ENCODE results near the gene AGER.
"Not testable (repeated sequence)": the region's sequence is repeated elsewhere in the genome, so short reads cannot be mapped to it uniquely, and the experiment has no call there.

The AGER gene

GRCh38 chr6:32198345-32198696 is 14.3 kb upstream of the AGER start:
- no peak for DNase-seq (ENCODE audit: extremely low read depth, low read depth)
- TF ChIP-seq CTCF (IDR thresholded peaks at IDR 0.05; ENCODE audit: low read depth, low read length), result no peak

GRCh38 chr6:32196682-32197616 is 12.9 kb upstream of the AGER start:
- no peak; the same call in 1 of the 2 replicates for TF ChIP-seq CTCF (IDR thresholded peaks at IDR 0.05; ENCODE audit: low read depth, low read length)
- no peak for DNase-seq (ENCODE audit: extremely low read depth, low read depth)

GRCh38 chr6:32195902-32196681 is 12.0 kb upstream of the AGER start:
- no peak for TF ChIP-seq CTCF (IDR thresholded peaks at IDR 0.05; ENCODE audit: low read depth, low read length)
- DNase-seq (ENCODE audit: extremely low read depth, low read depth), result peak; percentile 59

DNA sequence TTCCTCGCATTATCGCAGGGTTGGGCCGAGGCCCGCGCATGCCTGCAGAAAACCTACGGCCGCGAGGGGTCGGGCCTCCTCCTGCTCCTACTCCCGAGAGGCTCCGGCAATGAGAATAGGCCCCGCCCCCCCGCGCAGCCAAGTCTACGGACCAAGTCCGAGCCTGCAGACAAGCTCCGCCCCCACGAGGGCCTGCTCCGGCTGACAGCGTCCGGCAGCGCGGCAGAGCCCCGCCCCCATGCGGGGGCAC is 11.5 kb upstream of the AGER start:
- peak; percentile 32 for TF ChIP-seq CTCF (IDR thresholded peaks at IDR 0.05; ENCODE audit: low read depth, low read length)

DNA sequence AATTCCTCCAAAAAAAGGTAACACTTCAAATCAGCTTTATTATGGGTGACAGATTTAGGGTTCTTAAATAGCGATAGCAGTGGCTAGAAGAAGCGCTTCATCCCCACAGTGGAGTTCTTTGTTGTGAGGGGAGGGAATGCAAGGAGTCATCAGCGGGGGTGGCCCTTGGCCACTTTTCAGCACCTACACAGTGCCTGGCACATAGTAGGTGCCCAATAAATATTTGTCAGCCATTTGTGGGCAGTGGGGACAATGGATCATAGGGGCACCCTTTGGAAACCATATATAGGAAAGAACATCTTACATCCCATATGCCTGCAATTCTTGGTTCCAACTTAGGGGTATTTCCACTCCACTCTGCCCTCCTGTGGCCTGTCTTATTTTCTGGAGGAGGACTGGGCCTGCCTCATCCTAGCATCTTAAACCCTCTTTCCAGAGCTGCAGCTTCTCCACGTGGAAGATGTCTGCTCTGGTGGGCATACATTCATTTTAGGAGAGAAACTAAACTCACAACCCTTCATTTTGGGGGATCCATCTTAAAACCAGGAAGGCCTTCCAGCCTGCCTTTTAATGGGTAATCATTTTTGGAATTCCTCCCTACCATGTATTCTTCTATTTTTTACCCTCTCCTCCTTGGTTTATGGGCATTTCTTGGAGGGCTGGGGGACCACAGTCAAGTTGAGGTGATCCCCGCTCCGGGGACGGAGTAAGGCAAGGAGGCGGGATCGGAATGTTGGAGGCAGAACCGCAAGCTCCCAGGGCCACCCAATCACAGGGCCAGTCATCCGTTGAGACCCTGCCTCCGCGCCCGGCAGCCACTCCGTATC is 11.0 kb upstream of the AGER start:
- peak; percentile 19 for DNase-seq (ENCODE audit: extremely low read depth, low read depth)
- peak; percentile 57 for TF ChIP-seq CTCF (IDR thresholded peaks at IDR 0.05; ENCODE audit: low read depth, low read length)

More for the DNA sequence above, 11.5 kb upstream of the AGER start:
- DNase-seq (ENCODE audit: extremely low read depth, low read depth), result peak; percentile 100

GRCh38 chr6:32194388-32194787 is 10.3 kb upstream of the AGER start:
- no peak for DNase-seq (ENCODE audit: extremely low read depth, low read depth)
- TF ChIP-seq CTCF (IDR thresholded peaks at IDR 0.05; ENCODE audit: low read depth, low read length), result no peak

DNA sequence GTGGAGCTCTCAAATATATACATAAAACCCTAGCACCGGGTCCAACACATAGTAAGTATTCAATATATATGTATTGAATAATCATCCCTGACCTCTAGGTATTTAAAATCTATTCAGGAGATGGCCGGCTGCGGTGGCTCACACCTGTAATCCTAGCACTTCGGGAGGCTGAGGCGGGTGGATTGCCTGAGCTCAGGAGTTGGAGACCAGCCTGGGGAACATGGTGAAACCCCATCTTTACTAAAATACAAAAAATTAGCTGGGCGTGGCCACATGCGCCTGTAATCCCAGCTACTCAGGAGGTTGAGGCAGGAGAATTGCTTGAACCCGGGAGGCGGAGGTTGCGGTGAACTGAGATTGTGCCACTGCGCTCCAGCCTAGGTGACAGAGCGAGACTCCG is 9.0 kb upstream of the AGER start:
- not testable (repeated sequence) for DNase-seq (ENCODE audit: extremely low read depth, low read depth)

Data from AG09319 (cell line).